Neural cell (in vitro differentiated cells): ENCODE data around the gene HADHB. TPM values are rescaled to one million over a fixed set of nuclear protein-coding genes. Genes with fewer than 3 reads are reported as not detected.
"Not testable (repeated sequence)": the region's sequence is repeated elsewhere in the genome, so short reads cannot be mapped to it uniquely, and the experiment has no call there.

Experiments used
- H2AFZ ChIP-seq: fragments of 200-600, 300-800 bp; sonication (generic), shearing (Covaris generic); 2 replicates; pipeline ENCODE4 v1.6.0; 2014; ENCODE audit warnings: low read depth, mild to moderate bottlenecking, antibody characterized with exemption, low read length, moderate library complexity
- H3F3A ChIP-seq: fragments of 200-600 bp; shearing (Covaris generic); 2 replicates; pipeline ENCODE4 v1.6.1; 2016; ENCODE audit warnings: mild to moderate bottlenecking, moderate library complexity, mixed read lengths, antibody characterized with exemption, low read length; ENCODE audit not compliant: insufficient read depth, poor library complexity, severe bottlenecking
- H3K27ac ChIP-seq: fragments of 200-600, 300-800 bp; sonication (generic), shearing (Covaris generic); 2 replicates; pipeline ENCODE4 v1.5.1; 2014; ENCODE audit warnings: mild to moderate bottlenecking, low read length, moderate library complexity
- H3K27me3 ChIP-seq: fragments of 300-800, 200-600 bp; sonication (generic), shearing (Covaris generic); 2 replicates; pipeline ENCODE4 v1.6.0; 2014; ENCODE audit warnings: mild to moderate bottlenecking, low read depth, low read length, moderate library complexity; ENCODE audit not compliant: insufficient read depth
- H3K36me3 ChIP-seq: fragments of 300-800, 200-600 bp; sonication (generic), shearing (Covaris generic); 2 replicates; pipeline ENCODE4 v1.5.1; 2014; ENCODE audit warnings: mild to moderate bottlenecking, antibody characterized with exemption, low read length, moderate library complexity; ENCODE audit not compliant: insufficient read depth
- H3K4me2 ChIP-seq: fragments of 300-800, 200-600 bp; sonication (generic), shearing (Covaris generic); 2 replicates; pipeline ENCODE4 v1.6.0; 2014; ENCODE audit warnings: mild to moderate bottlenecking, low read length
- H3K4me3 ChIP-seq: fragments of 300-800, 200-600 bp; sonication (generic), shearing (Covaris generic); 2 replicates; pipeline ENCODE4 v1.5.1; 2014; ENCODE audit warnings: mild to moderate bottlenecking, low read length, moderate library complexity
- H3K79me2 ChIP-seq: fragments of 200-600 bp; shearing (Covaris generic); replicated peaks from 2 replicates; pipeline ENCODE4 v1.6.0; 2014; ENCODE audit warnings: mild to moderate bottlenecking, low read length, moderate library complexity; ENCODE audit not compliant: insufficient read depth
- H3K9ac ChIP-seq: fragments of 300-800, 200-600 bp; sonication (generic), shearing (Covaris generic); 2 replicates; pipeline ENCODE4 v1.6.1; 2016; ENCODE audit warnings: mild to moderate bottlenecking, low read length, mixed read lengths
- H3K9me2 ChIP-seq: fragments of 200-600 bp; shearing (Covaris generic); 2 replicates; pipeline ENCODE4 v1.6.1; 2016; ENCODE audit warnings: mild to moderate bottlenecking, low read length, mixed read lengths; ENCODE audit not compliant: insufficient read depth
- H3K9me3 ChIP-seq: fragments of 200-600, 300-800 bp; sonication (generic), shearing (Covaris generic); 2 replicates; pipeline ENCODE4 v1.6.1; 2016; ENCODE audit warnings: mild to moderate bottlenecking, mixed run types, low read length, moderate library complexity, mixed read lengths
- H4K20me1 ChIP-seq: fragments of 200-600 bp; shearing (Covaris generic); 2 replicates; pipeline ENCODE4 v1.6.1; 2016; ENCODE audit warnings: mild to moderate bottlenecking, mixed run types; ENCODE audit not compliant: insufficient read depth
- CTCF ChIP-seq: fragments of 450-650 bp; IDR thresholded peaks from 2 replicates; pipeline ENCODE4 v1.5.1; 2014; ENCODE audit warnings: antibody characterized with exemption, mild to moderate bottlenecking, moderate library complexity; ENCODE audit not compliant: poor library complexity, severe bottlenecking
- EP300 ChIP-seq: fragments of 450-650 bp; conservative IDR thresholded peaks from 2 replicates; pipeline ENCODE4 v1.6.1; 2014; ENCODE audit warnings: antibody characterized with exemption, mild to moderate bottlenecking, moderate library complexity; ENCODE audit not compliant: poor library complexity, severe bottlenecking
- EZH2 ChIP-seq: fragments of 200-600, 300-800 bp; shearing (Covaris generic), sonication (generic); IDR thresholded peaks from 2 replicates; pipeline ENCODE4 v1.6.1; 2014; ENCODE audit warnings: antibody characterized with exemption, low read length, borderline replicate concordance, mild to moderate bottlenecking; ENCODE audit not compliant: insufficient read depth, poor library complexity, severe bottlenecking
- MXI1 ChIP-seq: fragments of 450-650 bp; conservative IDR thresholded peaks from 2 replicates; pipeline ENCODE4 v1.6.1; 2014; ENCODE audit warnings: antibody characterized with exemption, mild to moderate bottlenecking; ENCODE audit not compliant: poor library complexity, severe bottlenecking
- POLR2AphosphoS5 ChIP-seq: IDR thresholded peaks from 2 replicates; pipeline ENCODE4 v1.6.1; 2012
- RAD21 ChIP-seq: fragments of 450-650 bp; conservative IDR thresholded peaks from 2 replicates; pipeline ENCODE4 v1.6.1; 2014; ENCODE audit warnings: antibody characterized with exemption, mild to moderate bottlenecking, moderate library complexity
- REST ChIP-seq: IDR thresholded peaks from 2 replicates; pipeline ENCODE4 v1.6.1; 2012; ENCODE audit warnings: borderline replicate concordance
- SMC3 ChIP-seq: fragments of 450-650 bp; conservative IDR thresholded peaks from 2 replicates; pipeline ENCODE4 v1.6.1; 2014; ENCODE audit warnings: antibody characterized with exemption, mild to moderate bottlenecking, moderate library complexity; ENCODE audit not compliant: poor library complexity
- TAF1 ChIP-seq: IDR thresholded peaks from 2 replicates; pipeline ENCODE4 v1.6.1; 2012; ENCODE audit warnings: low read depth
- polyA plus RNA-seq: library from polyadenylated mRNA; depleted of rRNA; stranded (reverse); fragments of >200 nt; gene quantifications from 2 replicates; pipeline ENCODE4 v1.2.3, GENCODE V29; 2014

Gene HADHB
- polyA plus RNA-seq, 1 donor from 2014 or later = 30.5 TPM

GRCh38 chr2:26330114-26330549 lies 85.4 kb downstream of the HADHB start:
- Histone ChIP-seq H3K9ac (no peak overlapping the region), H4K20me1 (no peaks in the 10 kb centered on the region), H3F3A (no peaks in the 10 kb centered on the region), H3K79me2 (no peaks in the 10 kb centered on the region), H3K36me3 (no peaks in the 10 kb centered on the region), H3K4me3 (no peak overlapping the region), H3K27me3 (no peaks in the 10 kb centered on the region), H3K27ac (no peak overlapping the region), H3K4me2 (no peak overlapping the region), H2AFZ (no peak overlapping the region), H3K9me3 (no peaks in the 10 kb centered on the region), H3K9me2 (no peaks in the 10 kb centered on the region)
- TF ChIP-seq RAD21 (peak; percentile 79), EZH2 (no peak), EP300 (no peak), SMC3 (peak; percentile 86), REST (no peak), TAF1 (no peak), MXI1 (no peak), CTCF (peak; percentile 84), POLR2AphosphoS5 (no peak)

- no peaks in the 10 kb centered on the region for H3K27me3 ChIP-seq
- no peaks in the 10 kb centered on the region for H3K9me2 ChIP-seq
- H3K36me3 ChIP-seq = no peaks in the 10 kb centered on the region
- H3F3A ChIP-seq = no peaks in the 10 kb centered on the region
- no peaks in the 10 kb centered on the region for H3K9me3 ChIP-seq
- H3K4me3 ChIP-seq = no peak overlapping the region
- H4K20me1 ChIP-seq = no peaks in the 10 kb centered on the region
- no peak overlapping the region for H3K27ac ChIP-seq
- H3K4me2 ChIP-seq = no peak overlapping the region
- H3K79me2 ChIP-seq = no peaks in the 10 kb centered on the region
- no peak overlapping the region for H3K9ac ChIP-seq
- no peak overlapping the region for H2AFZ ChIP-seq
- no peak for TF ChIP-seq SMC3
- TF ChIP-seq EZH2 = no peak
- no peak for TF ChIP-seq RAD21
These were observed 85.9 kb downstream of the HADHB start for GRCh38 chr2:26330604-26331003.

- not testable (repeated sequence) for H3K27ac ChIP-seq
These were observed 86.6 kb downstream of the HADHB start for GRCh38 chr2:26331321-26331720.

More at GRCh38 chr2:26331321-26331720, 86.6 kb downstream of the HADHB start:
- not testable (repeated sequence) for H3F3A ChIP-seq, H3K4me2 ChIP-seq, H3K27me3 ChIP-seq, H2AFZ ChIP-seq, H3K9me2 ChIP-seq, H4K20me1 ChIP-seq, H3K79me2 ChIP-seq, H3K9me3 ChIP-seq, H3K9ac ChIP-seq, H3K36me3 ChIP-seq, H3K4me3 ChIP-seq
